ENCODE results near the gene SLC66A2. TPM values are rescaled to one million over a fixed set of nuclear protein-coding genes. Genes with fewer than 3 reads are reported as not detected.

SLC66A2 gene
- total RNA-seq, 1 experiment from 2014 or later: 13.0 TPM

DNA sequence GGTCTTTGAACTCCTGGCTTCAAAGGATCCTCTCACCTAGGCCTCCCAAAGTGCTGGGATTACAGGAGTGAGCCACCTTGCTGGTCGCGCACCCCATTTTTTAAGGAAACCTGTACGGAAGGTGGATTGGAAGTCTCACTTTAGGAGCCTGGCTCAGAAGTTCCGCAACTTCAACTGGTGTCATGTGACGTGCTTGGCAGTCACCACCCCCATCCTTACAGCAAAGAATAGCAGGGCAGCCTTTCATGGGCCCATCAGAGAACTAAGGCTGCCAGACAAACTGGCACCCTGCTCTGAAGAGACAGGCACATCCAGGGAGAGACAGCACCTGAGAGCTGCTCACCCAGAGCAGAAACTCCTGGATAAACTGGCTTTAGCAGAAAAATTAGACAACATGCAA is 3.3 kb upstream of the SLC66A2 start:
- Histone ChIP-seq H2AFZ (ENCODE audit: low read length) (no peak overlapping the region), H3K18ac (ENCODE audit: insufficient read length, low read depth, low read length) (no peak overlapping the region), H3K4ac (ENCODE audit: low read depth, low read length) (no peak overlapping the region), H3K4me1 (ENCODE audit: insufficient read depth, low read length) (peaks cover 2% of the 10 kb centered on the region; the same call in 1 of the 2 replicates), H4K20me1 (ENCODE audit: control insufficient read depth, insufficient read depth, insufficient read length) (no peaks in the 10 kb centered on the region), H3K79me2 (ENCODE audit: insufficient read depth, low read length) (no peaks in the 10 kb centered on the region), H2BK15ac (ENCODE audit: low read depth, low read length) (no peak overlapping the region), H4K91ac (ENCODE audit: insufficient read length, low read depth, low read length) (no peak overlapping the region), H3K23me2 (ENCODE audit: insufficient read length, low read depth, low read length, poor library complexity, severe bottlenecking) (peaks cover 4% of the 10 kb centered on the region), H3K4me2 (ENCODE audit: insufficient read depth, insufficient read length, low read length) (no peak overlapping the region), H3K79me1 (ENCODE audit: insufficient read depth, low read depth, low read length, poor library complexity, severe bottlenecking) (no peaks in the 10 kb centered on the region), H2BK20ac (ENCODE audit: low read depth, low read length, poor library complexity, severe bottlenecking) (no peak overlapping the region), H2BK12ac (ENCODE audit: insufficient read length, low read depth, low read length) (no peak overlapping the region), H3K27ac (ENCODE audit: insufficient read length, low read depth, low read length) (no peak overlapping the region), H3K23ac (ENCODE audit: insufficient read length, low read depth, low read length) (no peak overlapping the region), H3K27me3 (ENCODE audit: insufficient read depth, low read length) (peaks cover 21% of the 10 kb centered on the region), H3T11ph (ENCODE audit: low read length) (no peak overlapping the region), H2AK5ac (ENCODE audit: insufficient read length, low read length) (no peak overlapping the region), H4K8ac (replicated peaks; ENCODE audit: insufficient read length, low read depth, low read length) (no peak overlapping the region), H3K9me3 (ENCODE audit: control insufficient read depth, low read depth, low read length) (no peaks in the 10 kb centered on the region), H4K5ac (ENCODE audit: insufficient read length, low read depth, low read length) (no peak overlapping the region), H2BK5ac (ENCODE audit: insufficient read length, low read length) (no peak overlapping the region), H2BK120ac (ENCODE audit: low read depth, low read length, poor library complexity, severe bottlenecking) (no peak overlapping the region), H3K14ac (ENCODE audit: insufficient read depth, low read length) (no peak overlapping the region), H3K56ac (ENCODE audit: insufficient read length, low read depth, low read length) (no peak overlapping the region), H3K9ac (ENCODE audit: extremely low read depth, insufficient read length, low read length) (no peak overlapping the region)
- H3K36me3 Mint-ChIP-seq (ENCODE audit: insufficient read depth in 1 of 3, low read depth in 3 of 3): peaks cover 0 to 1% (median 0%) of the 10 kb centered on the region in 3 experiments; a peak in 1 of 7 replicates
- DNase-seq: no peak
- no peaks in the 10 kb centered on the region; a peak in 1 of 5 replicates for H3K9me3 Mint-ChIP-seq
- H3K27me3 Mint-ChIP-seq (ENCODE audit: low read depth): peaks cover 87% of the 10 kb centered on the region
- no CpG with 5 or more reads among the region's 5 CpGs for WGBS (ENCODE audit: extremely low coverage, insufficient read length, low lambda C conversion rate)
- no peak overlapping the region for H3K4me3 Mint-ChIP-seq
- H3K4me1 Mint-ChIP-seq: peaks cover 25% of the 10 kb centered on the region in 2 experiments
- no peak overlapping the region for H3K27ac Mint-ChIP-seq
- TF ChIP-seq, protein P1, sequence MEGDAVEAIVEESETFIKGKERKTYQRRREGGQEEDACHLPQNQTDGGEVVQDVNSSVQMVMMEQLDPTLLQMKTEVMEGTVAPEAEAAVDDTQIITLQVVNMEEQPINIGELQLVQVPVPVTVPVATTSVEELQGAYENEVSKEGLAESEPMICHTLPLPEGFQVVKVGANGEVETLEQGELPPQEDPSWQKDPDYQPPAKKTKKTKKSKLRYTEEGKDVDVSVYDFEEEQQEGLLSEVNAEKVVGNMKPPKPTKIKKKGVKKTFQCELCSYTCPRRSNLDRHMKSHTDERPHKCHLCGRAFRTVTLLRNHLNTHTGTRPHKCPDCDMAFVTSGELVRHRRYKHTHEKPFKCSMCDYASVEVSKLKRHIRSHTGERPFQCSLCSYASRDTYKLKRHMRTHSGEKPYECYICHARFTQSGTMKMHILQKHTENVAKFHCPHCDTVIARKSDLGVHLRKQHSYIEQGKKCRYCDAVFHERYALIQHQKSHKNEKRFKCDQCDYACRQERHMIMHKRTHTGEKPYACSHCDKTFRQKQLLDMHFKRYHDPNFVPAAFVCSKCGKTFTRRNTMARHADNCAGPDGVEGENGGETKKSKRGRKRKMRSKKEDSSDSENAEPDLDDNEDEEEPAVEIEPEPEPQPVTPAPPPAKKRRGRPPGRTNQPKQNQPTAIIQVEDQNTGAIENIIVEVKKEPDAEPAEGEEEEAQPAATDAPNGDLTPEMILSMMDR (conservative IDR thresholded peaks at IDR 0.05): no peak
